Tibial artery (tissue), 4 donors: ENCODE measurements around the gene PDE2A.
A peak's percentile ranks its signal among the peaks of the same experiment; 100 is the strongest.
"Not testable (repeated sequence)": the region's sequence is repeated elsewhere in the genome, so short reads cannot be mapped to it uniquely, and the experiment has no call there.

Source experiments
- DNase-seq, 2 donors: peaks; one replicate each; pipeline ENCODE4 v3.0.0-alpha.2; 2019
- H3K27ac ChIP-seq, 2 donors: fragments of 200-600 bp; sonication (generic) in 1 of 2; 1 replicate in 1 of 2; 2 replicates in 1 of 2; pipeline ENCODE4 v1.5.1; 2018 to 2019; ENCODE audit warnings: mild to moderate bottlenecking in 1 of 2
- H3K27me3 ChIP-seq, 2 donors: fragments of 200-600 bp; sonication (generic) in 1 of 2; one replicate each; pipeline versions ENCODE4 v1.5.1 to v1.6.0; 2016 to 2019
- H3K36me3 ChIP-seq, 3 donors: fragments of 200-600 bp; sonication (generic) in 2 of 3; one replicate each; pipeline ENCODE4 v1.5.1; 2016 to 2019; ENCODE audit warnings: mild to moderate bottlenecking in 2 of 3
- H3K4me1 ChIP-seq, 4 donors: fragments of 200-600 bp; sonication (generic) in 2 of 4; 1 replicate in 3 of 4; 2 replicates in 1 of 4; pipeline ENCODE4 v1.5.1; 2016 to 2019
- H3K4me3 ChIP-seq, 2 donors: fragments of 200-600 bp; sonication (generic) in 1 of 2; 1 replicate in 1 of 2; 2 replicates in 1 of 2; pipeline ENCODE4 v1.5.1; 2018 to 2019; ENCODE audit warnings: mild to moderate bottlenecking in 2 of 2
- H3K9me3 ChIP-seq, 3 donors: fragments of 200-600 bp; sonication (generic) in 1 of 3; one replicate each; pipeline ENCODE4 v1.5.1; 2016 to 2019
- CTCF ChIP-seq, 2 experiments: fragments of 200-600 bp in 1 of 2; fragments of 450-650 bp in 1 of 2; IDR thresholded peaks; one replicate each; pipeline ENCODE4 v1.5.1; 2017 to 2019; ENCODE audit warnings: antibody characterized with exemption in 2 of 2, mild to moderate bottlenecking in 1 of 2, moderate library complexity in 1 of 2
- intact Hi-C: fragments of 100-400 bp; cut with DNase I; formaldehyde crosslinking; loops from one replicate; pipeline ENCODE4 v1.15.0; 2023; ENCODE audit warnings: low total_unique reads

The PDE2A gene

DNA sequence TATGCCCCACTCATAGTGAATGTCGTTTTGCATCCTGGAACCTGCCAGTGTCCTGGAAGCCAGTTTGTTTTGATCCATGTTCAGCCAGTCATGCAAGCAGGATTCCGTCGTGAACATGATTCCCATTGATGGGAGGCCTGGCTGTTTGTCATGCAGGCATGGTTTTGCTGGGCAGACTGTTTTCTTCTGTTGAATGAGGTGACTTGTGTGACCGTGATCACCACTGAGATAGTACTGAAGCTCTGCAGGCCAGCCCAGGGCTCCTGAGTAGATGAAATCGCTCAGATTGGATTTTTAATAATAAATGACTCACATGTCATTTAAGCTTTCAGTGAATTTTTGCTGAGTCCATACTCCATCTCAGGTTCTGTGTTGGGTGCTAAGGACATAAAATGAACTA is 117.8 kb downstream of the PDE2A start:
- no peaks in the 10 kb centered on the region for H3K36me3 ChIP-seq
- intact Hi-C loops: no loop called here
- peaks cover 0 to 22% of the 10 kb centered on the region in 2 donors for H3K27me3 ChIP-seq
- no peaks in the 10 kb centered on the region for H3K9me3 ChIP-seq
- TF ChIP-seq CTCF (IDR thresholded peaks at IDR 0.05): no peak
- H3K4me3 ChIP-seq: no peak overlapping the region
- DNase-seq: peak in 1 of 2 donors; percentile 23
- no peak overlapping the region for H3K27ac ChIP-seq
- no peaks in the 10 kb centered on the region for H3K4me1 ChIP-seq

DNA sequence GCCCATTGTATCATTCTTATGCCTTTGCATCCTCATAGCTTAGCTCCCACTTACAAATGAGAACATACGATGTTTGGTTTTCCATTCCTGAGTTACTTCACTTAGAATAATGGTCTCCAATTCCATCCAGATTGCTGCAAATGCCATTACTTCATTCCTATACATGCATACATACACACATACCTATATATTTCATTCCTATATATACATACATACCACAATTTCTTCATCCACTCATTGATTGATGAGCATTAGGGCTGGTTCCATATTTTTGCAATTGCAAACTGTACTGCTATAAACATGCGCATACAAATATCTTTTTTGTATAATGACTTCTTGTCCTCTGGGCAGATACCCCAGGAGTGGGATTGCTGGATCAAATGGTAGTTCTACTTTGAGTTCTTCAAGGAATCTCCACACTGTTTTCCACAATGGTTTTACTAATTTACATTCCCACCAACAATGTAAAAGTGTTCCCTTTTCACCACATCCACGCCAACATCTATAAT is 119.2 kb downstream of the PDE2A start:
- H3K36me3 ChIP-seq, intact Hi-C loops, H3K27ac ChIP-seq, H3K4me1 ChIP-seq, H3K4me3 ChIP-seq, H3K9me3 ChIP-seq, DNase-seq: not testable (repeated sequence)
- H3K27me3 ChIP-seq: peaks cover 0 to 22% of the 10 kb centered on the region in 2 donors

- no peaks in the 10 kb centered on the region for H3K36me3 ChIP-seq
- H3K27ac ChIP-seq: no peak overlapping the region
- no peak for DNase-seq
- H3K9me3 ChIP-seq: no peaks in the 10 kb centered on the region
- intact Hi-C loops: no loop called here
- no peaks in the 10 kb centered on the region for H3K4me1 ChIP-seq
- no peak for TF ChIP-seq CTCF (IDR thresholded peaks at IDR 0.05)
- H3K27me3 ChIP-seq: peaks cover 0 to 22% of the 10 kb centered on the region in 2 donors
- H3K4me3 ChIP-seq: no peak overlapping the region
Observed at GRCh38 chr11:72553706-72554105, 120.5 kb downstream of the PDE2A start.

GRCh38 chr11:72552399-72552910 is 121.8 kb downstream of the PDE2A start:
- H3K4me1 ChIP-seq: no peaks in the 10 kb centered on the region
- intact Hi-C loops: no loop called here
- no peaks in the 10 kb centered on the region for H3K9me3 ChIP-seq
- H3K4me3 ChIP-seq: no peak overlapping the region
- no peak for DNase-seq
- H3K36me3 ChIP-seq: no peaks in the 10 kb centered on the region
- no peak for TF ChIP-seq CTCF (IDR thresholded peaks at IDR 0.05)
- peaks cover 0 to 21% of the 10 kb centered on the region in 2 donors for H3K27me3 ChIP-seq
- no peak overlapping the region for H3K27ac ChIP-seq

- H3K4me3 ChIP-seq: no peak overlapping the region
- H3K27ac ChIP-seq: no peak overlapping the region
- H3K9me3 ChIP-seq: no peaks in the 10 kb centered on the region
- intact Hi-C loops: no loop called here
- TF ChIP-seq CTCF (IDR thresholded peaks at IDR 0.05): no peak
- H3K27me3 ChIP-seq: peaks cover 0 to 22% of the 10 kb centered on the region in 2 donors
- no peaks in the 10 kb centered on the region for H3K36me3 ChIP-seq
- H3K4me1 ChIP-seq: no peaks in the 10 kb centered on the region
- no peak for DNase-seq
Observed at GRCh38 chr11:72551571-72551970, 122.7 kb downstream of the PDE2A start.

- no peaks in the 10 kb centered on the region for H3K36me3 ChIP-seq
- H3K4me3 ChIP-seq: no peak overlapping the region
- H3K27me3 ChIP-seq: peaks cover 0 to 19% of the 10 kb centered on the region in 2 donors
- H3K9me3 ChIP-seq: no peaks in the 10 kb centered on the region
- no peaks in the 10 kb centered on the region for H3K4me1 ChIP-seq
- no peak for DNase-seq
- no peak for TF ChIP-seq CTCF (IDR thresholded peaks at IDR 0.05)
- no peak overlapping the region for H3K27ac ChIP-seq
- intact Hi-C loops: no loop called here
Observed at GRCh38 chr11:72548463-72548862, 125.8 kb downstream of the PDE2A start.
